Calu3 (cell line): ENCODE measurements around the gene SLC12A3. TPM values are rescaled to one million over a fixed set of nuclear protein-coding genes. Genes with fewer than 3 reads are reported as not detected.

Experiments used
- BruUV-seq: library from RNA; stranded (reverse); fragments of 400-500 nt; replicated peaks from 2 replicates; lab custom pipeline; 2021; lab: Mats Ljungman, UMichigan
- CTCF ChIA-PET: fragments of 300-600 bp; sonication (Branson Sonifier 250); formaldehyde crosslinking; loops from one replicate; lab custom pipeline; 2022; ENCODE audit warnings: antibody characterized with exemption; lab: Charles Lee
- DNase-seq: peaks from one replicate; pipeline ENCODE4 v3.0.0; 2022
- H3K27ac Mint-ChIP-seq: one replicate; pipeline ENCODE4 v1.8.0; 2022; ENCODE audit warnings: mixed read lengths; ENCODE audit not compliant: unreplicated experiment
- H3K27me3 Mint-ChIP-seq: one replicate; pipeline ENCODE4 v1.8.0; 2022; ENCODE audit warnings: mixed read lengths; ENCODE audit not compliant: unreplicated experiment
- H3K36me3 Mint-ChIP-seq: one replicate; pipeline ENCODE4 v1.8.0; 2022; ENCODE audit warnings: mild to moderate bottlenecking, moderate library complexity, mixed read lengths; ENCODE audit not compliant: insufficient read depth, unreplicated experiment
- H3K4me1 Mint-ChIP-seq: one replicate; pipeline ENCODE4 v1.8.0; 2022; ENCODE audit warnings: mild to moderate bottlenecking, low read depth, mixed read lengths; ENCODE audit not compliant: unreplicated experiment
- H3K4me3 Mint-ChIP-seq: one replicate; pipeline ENCODE4 v1.8.0; 2022; ENCODE audit warnings: mild to moderate bottlenecking, low read depth, moderate library complexity, mixed read lengths; ENCODE audit not compliant: unreplicated experiment
- H3K9me3 Mint-ChIP-seq: one replicate; pipeline ENCODE4 v1.8.0; 2022; ENCODE audit warnings: low read depth, mixed read lengths; ENCODE audit not compliant: unreplicated experiment
- CTCF ChIP-seq: fragments of 200-600 bp; IDR thresholded peaks from one replicate; pipeline ENCODE4 v1.8.0; 2022; ENCODE audit warnings: antibody characterized with exemption; ENCODE audit not compliant: unreplicated experiment
- intact Hi-C: fragments of 100-400 bp; cut with micrococcal nuclease; formaldehyde crosslinking; loops from one replicate; pipeline ENCODE4 v1.10.0; 2022; ENCODE audit not compliant: unreplicated experiment
- microRNA-seq: library from miRNA; unstranded; fragments of <30 nt; microRNA quantifications from one replicate; pipeline ENCODE4 v1.2.0, GENCODE V29; 2022
- total RNA-seq: library from RNA; stranded (reverse); gene quantifications from 2 replicates; pipeline ENCODE4 v1.2.3, GENCODE V29; 2022

SLC12A3 gene
- total RNA-seq, 1 experiment from 2014 or later = not detected

- CTCF ChIA-PET = no interaction called here
- H3K27ac Mint-ChIP-seq = no peak overlapping the region
- peaks cover 6% of the 10 kb centered on the region for H3K36me3 Mint-ChIP-seq
- no TSS peak for BruUV-seq
- H3K4me3 Mint-ChIP-seq = no peak overlapping the region
- H3K4me1 Mint-ChIP-seq = peaks cover 13% of the 10 kb centered on the region
- no peak for TF ChIP-seq CTCF
- H3K27me3 Mint-ChIP-seq = peaks cover 21% of the 10 kb centered on the region
- intact Hi-C loops = no loop called here
- H3K9me3 Mint-ChIP-seq = no peaks in the 10 kb centered on the region
- no peak for DNase-seq
Observed at GRCh38 chr16:56961386-56961785, 96.4 kb downstream of the SLC12A3 start.

- Mint-ChIP-seq H3K4me3 (no peak within 1 kb of the TSS), H3K27me3 (peaks cover 21% of the 10 kb centered on the region), H3K4me1 (peaks cover 13% of the 10 kb centered on the region), H3K36me3 (peaks cover 6% of the 10 kb centered on the region), H3K27ac (no peak within 1 kb of the TSS), H3K9me3 (no peaks in the 10 kb centered on the region)
- CTCF ChIA-PET = no interaction called here
- intact Hi-C loops = no loop called here
- no peak for TF ChIP-seq CTCF
- BruUV-seq = no TSS peak
- no peak for DNase-seq
Observed at GRCh38 chr16:56961851-56962281, 96.9 kb downstream of the SLC12A3 start, which contains the start of gene CETP. Gene CETP (plus strand): TSS chr16:56961950. CDS start chr16:56961980, 30 bp downstream.

GRCh38 chr16:56964243-56965148 is 99.5 kb downstream of the SLC12A3 start:
- peak overlapping the region; percentile 26 for H3K27ac Mint-ChIP-seq
- no peaks in the 10 kb centered on the region for H3K9me3 Mint-ChIP-seq
- H3K4me3 Mint-ChIP-seq = no peak overlapping the region
- DNase-seq = peak; percentile 67
- intact Hi-C loops = no loop called here
- CTCF ChIA-PET = interaction anchor here (0.6 kb wide), 1 partner anchor 17 kb away, joined by 3 read pairs; no protein-coding TSS in a partner anchor
- peaks cover 20% of the 10 kb centered on the region for H3K27me3 Mint-ChIP-seq
- peak; percentile 85 for TF ChIP-seq CTCF
- H3K36me3 Mint-ChIP-seq = peaks cover 6% of the 10 kb centered on the region
- no TSS peak for BruUV-seq
- H3K4me1 Mint-ChIP-seq = peaks cover 13% of the 10 kb centered on the region

Small RNA genes within 50 kb of the gene (microRNA-seq; reads per million reads assigned to microRNA genes)
- 80.2 reads per million, percentile 61 among the genes with 10 or more reads in this experiment for gene MIR138-2
- not detected for gene MIR6863

Other genes starting within 250 kb of the SLC12A3 start
- gene MT1E, start 239.4 kb upstream of the SLC12A3 start, total RNA-seq = not detected in 2 replicates
- not detected in 2 replicates for gene MT1M, start 232.5 kb upstream of the SLC12A3 start, total RNA-seq
- not detected in 2 replicates for gene MT1A, start 226.5 kb upstream of the SLC12A3 start, total RNA-seq
- gene MT1B, start 213.3 kb upstream of the SLC12A3 start, total RNA-seq = not detected in 2 replicates
- 2.6 and 7.7 TPM in 2 replicates for gene MT1F, start 207.2 kb upstream of the SLC12A3 start, total RNA-seq
- not detected in 2 replicates for gene MT1G, start 197.1 kb upstream of the SLC12A3 start, total RNA-seq
- gene MT1H, start 195.4 kb upstream of the SLC12A3 start, total RNA-seq = not detected in 2 replicates
- 5.3 and 15.4 TPM in 2 replicates for gene MT1X, start 182.7 kb upstream of the SLC12A3 start, total RNA-seq
- gene NUP93, start 135.1 kb upstream of the SLC12A3 start, total RNA-seq = 120 and 123 TPM in 2 replicates
- gene HERPUD1, start 66.9 kb downstream of the SLC12A3 start, total RNA-seq = 111 and 116 TPM in 2 replicates
- not detected in 2 replicates for gene CETP, start 96.7 kb downstream of the SLC12A3 start, total RNA-seq
- gene NLRC5, start 124.3 kb downstream of the SLC12A3 start, total RNA-seq = 18.0 and 42.3 TPM in 2 replicates
- gene CPNE2, start 227.4 kb downstream of the SLC12A3 start, total RNA-seq = 12.9 and 14.5 TPM in 2 replicates